Chondrocyte (in vitro differentiated cells): Measurements from ENCODE around the gene KCNF1. TPM values are rescaled to one million over a fixed set of nuclear protein-coding genes. Genes with fewer than 3 reads are reported as not detected.

Experiments used
- DNase-seq: peaks from one replicate; pipeline ENCODE4 v3.0.0; 2021; ENCODE audit warnings: mixed read lengths, low spot score
- H3K27ac Mint-ChIP-seq: one replicate; pipeline ENCODE4 v1.8.0; 2021; ENCODE audit warnings: mild to moderate bottlenecking, moderate library complexity, mixed read lengths; ENCODE audit not compliant: unreplicated experiment
- H3K27me3 Mint-ChIP-seq: 2 replicates; pipeline ENCODE4 v1.8.0; 2021; ENCODE audit warnings: low read depth, mixed read lengths
- H3K36me3 Mint-ChIP-seq: 2 replicates; pipeline ENCODE4 v1.8.0; 2021; ENCODE audit warnings: low read depth, mixed read lengths
- H3K4me1 Mint-ChIP-seq: 2 replicates; pipeline ENCODE4 v1.8.0; 2021; ENCODE audit warnings: low read depth, mild to moderate bottlenecking, mixed read lengths
- H3K4me3 Mint-ChIP-seq: one replicate; pipeline ENCODE4 v1.8.0; 2021; ENCODE audit warnings: mild to moderate bottlenecking, moderate library complexity, mixed read lengths; ENCODE audit not compliant: unreplicated experiment
- H3K9me3 Mint-ChIP-seq: 2 replicates; pipeline ENCODE4 v1.8.0; 2021; ENCODE audit warnings: low read depth, mixed read lengths
- CTCF ChIP-seq: fragments of 200-600 bp; sonication (generic); IDR thresholded peaks from 2 replicates; pipeline ENCODE4 v1.5.0; 2021; ENCODE audit warnings: antibody characterized with exemption, mild to moderate bottlenecking, moderate library complexity
- total RNA-seq: library from RNA; stranded (reverse); gene quantifications from 3 replicates; pipeline ENCODE4 v1.2.1, GENCODE V29; 2021

KCNF1 gene
- total RNA-seq, 1 donor from 2014 or later: not detected

- TF ChIP-seq CTCF: no peak
- Mint-ChIP-seq H3K9me3 (peaks cover 11% of the 10 kb centered on the region), H3K4me3 (no peak overlapping the region), H3K27ac (no peak overlapping the region), H3K27me3 (peaks cover 11% of the 10 kb centered on the region), H3K4me1 (peaks cover 13% of the 10 kb centered on the region), H3K36me3 (no peaks in the 10 kb centered on the region)
- no peak for DNase-seq
These were observed 27.3 kb downstream of the KCNF1 start for GRCh38 chr2:10939058-10939457.

GRCh38 chr2:10940596-10940995 is 28.9 kb downstream of the KCNF1 start:
- H3K27ac Mint-ChIP-seq: no peak overlapping the region
- no peak for DNase-seq
- no peak for TF ChIP-seq CTCF
- H3K9me3 Mint-ChIP-seq: peaks cover 11% of the 10 kb centered on the region
- no peaks in the 10 kb centered on the region for H3K36me3 Mint-ChIP-seq
- H3K27me3 Mint-ChIP-seq: peaks cover 16% of the 10 kb centered on the region
- H3K4me3 Mint-ChIP-seq: no peak overlapping the region
- H3K4me1 Mint-ChIP-seq: peaks cover 11% of the 10 kb centered on the region

- Mint-ChIP-seq H3K9me3 (peaks cover 11% of the 10 kb centered on the region), H3K27ac (no peak overlapping the region), H3K4me1 (peaks cover 4% of the 10 kb centered on the region), H3K36me3 (no peaks in the 10 kb centered on the region), H3K4me3 (no peak overlapping the region), H3K27me3 (peaks cover 15% of the 10 kb centered on the region)
- peak; percentile 36 for DNase-seq
- TF ChIP-seq CTCF: no peak
These were observed 29.6 kb downstream of the KCNF1 start for GRCh38 chr2:10941383-10941782.

GRCh38 chr2:10944799-10945198 is 33.1 kb downstream of the KCNF1 start:
- peak; percentile 86 for DNase-seq
- Mint-ChIP-seq H3K9me3 (no peaks in the 10 kb centered on the region), H3K4me1 (peaks cover 14% of the 10 kb centered on the region), H3K27ac (no peak overlapping the region), H3K4me3 (no peak overlapping the region), H3K27me3 (peaks cover 15% of the 10 kb centered on the region), H3K36me3 (no peaks in the 10 kb centered on the region)
- TF ChIP-seq CTCF: no peak

GRCh38 chr2:10946394-10946793 is 34.7 kb downstream of the KCNF1 start:
- no peak for TF ChIP-seq CTCF
- Mint-ChIP-seq H3K9me3 (no peaks in the 10 kb centered on the region), H3K36me3 (no peaks in the 10 kb centered on the region), H3K4me3 (no peak overlapping the region), H3K27me3 (peaks cover 10% of the 10 kb centered on the region), H3K4me1 (peaks cover 14% of the 10 kb centered on the region), H3K27ac (no peak overlapping the region)
- DNase-seq: peak; percentile 58
